ENCODE results near the gene USP19.

Gene USP19

DNA sequence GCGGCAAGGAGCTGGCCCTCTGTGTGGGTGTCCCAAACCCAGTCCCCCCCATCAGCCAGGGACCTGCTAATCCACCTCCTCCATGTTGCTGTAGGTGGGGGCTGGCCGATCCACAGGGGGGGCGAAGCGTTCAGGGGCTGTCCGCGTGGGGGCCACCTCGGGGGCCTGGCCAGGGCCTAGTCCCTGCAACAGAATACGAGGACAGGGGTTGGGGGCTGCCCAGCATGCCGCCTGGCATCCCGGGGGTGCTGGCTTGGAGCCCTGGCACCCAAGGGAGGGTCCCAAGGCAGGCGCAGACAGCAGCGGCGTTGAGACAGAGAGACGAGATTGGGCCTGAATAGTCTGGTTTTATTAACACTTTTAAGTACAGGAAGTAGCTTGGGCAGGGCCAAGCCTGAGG, 12.3 kb downstream of the USP19 start:
- Mint-ChIP-seq H3K9me3 (no peaks in the 10 kb centered on the region), H3K4me3 (no peak overlapping the region), H3K4me1 (peaks cover 24% of the 10 kb centered on the region), H3K27me3 (no peaks in the 10 kb centered on the region), H3K36me3 (ENCODE audit: insufficient read depth) (peaks cover 10% of the 10 kb centered on the region), H3K27ac (ENCODE audit: low read depth) (peak overlapping the region; percentile 49)
- ATAC-seq (replicated peaks; ENCODE audit: extremely low read depth, poor library complexity, severe bottlenecking) (no peak), DNase-seq (ENCODE audit: low spot score in 2 of 2) (no peak)

DNA sequence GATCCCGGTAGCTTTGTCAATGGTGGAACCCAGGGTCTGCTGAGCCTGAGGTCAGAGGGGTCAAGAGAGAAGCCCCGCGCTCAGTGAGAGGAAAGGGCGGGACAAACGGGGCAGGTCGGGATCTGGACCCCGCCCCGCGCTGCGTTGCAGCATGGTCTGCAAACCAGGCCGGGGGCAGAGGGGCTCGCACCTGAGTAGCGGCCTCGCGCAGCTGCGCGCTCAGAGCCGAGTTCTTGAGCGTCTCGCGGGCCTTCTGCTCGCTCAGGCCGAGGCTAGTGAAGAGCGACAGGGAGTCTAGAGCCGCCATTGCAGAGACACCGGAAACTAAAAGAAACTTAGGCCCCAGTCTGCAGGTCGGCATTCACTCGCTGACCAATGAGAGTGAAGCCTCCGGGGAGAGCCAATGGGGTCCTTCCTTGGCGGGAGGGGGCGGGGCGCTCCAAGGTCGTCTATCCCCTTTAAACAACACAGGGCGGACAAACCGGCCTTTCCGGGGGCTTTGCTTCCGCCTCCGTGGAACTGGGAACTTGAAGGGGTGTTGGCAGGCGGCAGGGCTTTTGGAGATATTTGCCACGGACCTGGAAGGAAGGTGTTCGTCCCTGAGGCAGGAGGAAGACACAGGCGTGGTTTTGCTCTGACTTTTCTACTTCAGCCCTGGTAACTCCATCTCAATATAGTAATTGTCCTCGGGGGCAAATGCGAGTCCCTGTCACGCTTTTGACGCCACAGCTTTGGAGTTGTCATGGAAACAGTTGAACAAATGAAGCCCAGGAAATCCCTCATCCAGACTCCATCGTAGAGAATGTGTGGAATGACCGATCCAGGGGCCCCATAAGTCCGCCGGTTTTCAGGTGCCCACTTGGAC, 16.0 kb downstream of the USP19 start, which contains the start of gene QARS1:
QARS1 (minus strand) TSS at position 331 of the 865 bp plus-strand sequence; CDS start at position 307, 24 bp downstream.
- peaks cover 24% of the 10 kb centered on the region for H3K36me3 Mint-ChIP-seq (ENCODE audit: insufficient read depth)
- peak within 1 kb of the TSS; percentile 98 for H3K27ac Mint-ChIP-seq (ENCODE audit: low read depth)

DNA sequence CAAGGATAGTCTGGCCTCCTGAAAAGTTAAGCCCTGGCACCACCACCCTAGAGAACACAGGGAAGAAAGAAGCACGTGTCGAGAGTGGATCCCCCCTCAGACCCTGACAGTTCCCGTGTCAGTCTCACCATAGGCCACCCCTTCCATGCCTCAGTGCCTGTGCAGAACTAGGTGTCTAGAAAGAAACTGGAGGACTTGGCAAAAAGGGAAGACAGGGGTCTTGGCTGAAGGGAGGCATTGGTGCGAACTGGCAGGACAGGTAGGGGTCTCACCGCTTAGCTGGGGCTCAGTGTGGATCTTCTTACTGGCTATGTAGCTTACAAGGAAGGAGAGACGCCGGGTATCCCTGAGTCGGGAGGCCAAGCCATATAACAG, 16.6 kb downstream of the USP19 start:
- peaks cover 26% of the 10 kb centered on the region for H3K36me3 Mint-ChIP-seq (ENCODE audit: insufficient read depth)
- no peak for DNase-seq (ENCODE audit: low spot score in 2 of 2)
- H3K4me1 Mint-ChIP-seq = peaks cover 36% of the 10 kb centered on the region
- H3K4me3 Mint-ChIP-seq = peak overlapping the region; percentile 98
- no peaks in the 10 kb centered on the region for H3K9me3 Mint-ChIP-seq
- peak overlapping the region; percentile 98 for H3K27ac Mint-ChIP-seq (ENCODE audit: low read depth)
- H3K27me3 Mint-ChIP-seq = no peaks in the 10 kb centered on the region
- ATAC-seq (replicated peaks; ENCODE audit: extremely low read depth, poor library complexity, severe bottlenecking) = no peak

More for the DNA sequence above, 16.0 kb downstream of the USP19 start, which contains the start of gene QARS1:
- Mint-ChIP-seq H3K4me1 (peaks cover 36% of the 10 kb centered on the region), H3K9me3 (no peaks in the 10 kb centered on the region), H3K27me3 (no peaks in the 10 kb centered on the region), H3K4me3 (peak within 1 kb of the TSS; percentile 98)
- peak; percentile 74 to 79 for DNase-seq (ENCODE audit: low spot score in 2 of 2)
- ATAC-seq (replicated peaks; ENCODE audit: extremely low read depth, poor library complexity, severe bottlenecking) = peak; percentile 99

DNA sequence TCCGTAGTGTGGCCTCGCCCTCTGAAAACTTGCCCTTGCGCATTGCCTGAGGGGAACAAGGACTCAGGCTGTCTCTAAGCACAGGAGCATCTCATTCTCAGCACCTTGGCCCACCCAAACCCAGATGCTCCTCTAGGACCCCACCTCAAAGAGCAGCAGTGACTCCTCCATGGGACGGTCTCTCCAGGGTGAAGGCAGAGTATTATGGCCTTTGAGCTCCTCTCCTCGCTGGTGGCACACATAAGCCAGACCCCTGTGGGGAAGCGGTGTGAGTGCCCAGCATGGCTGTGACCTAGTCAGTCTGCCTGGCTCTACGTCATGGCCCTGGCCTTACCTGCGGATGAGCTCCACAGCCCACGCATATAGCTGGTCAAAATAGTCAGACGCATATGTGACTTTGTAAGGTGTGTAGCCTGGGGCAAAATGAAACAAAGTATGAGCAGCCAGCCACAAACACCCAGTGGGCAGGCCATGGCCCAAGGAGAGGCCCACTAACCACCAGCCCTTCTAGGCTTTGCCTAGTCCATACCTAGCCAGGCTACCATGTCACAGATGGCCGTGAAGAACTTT, 20.5 kb downstream of the USP19 start:
- H3K36me3 Mint-ChIP-seq (ENCODE audit: insufficient read depth) = peaks cover 41% of the 10 kb centered on the region
- peaks cover 29% of the 10 kb centered on the region for H3K4me1 Mint-ChIP-seq
- H3K9me3 Mint-ChIP-seq = no peaks in the 10 kb centered on the region
- no peak for DNase-seq (ENCODE audit: low spot score in 2 of 2)
- H3K27me3 Mint-ChIP-seq = no peaks in the 10 kb centered on the region
- H3K27ac Mint-ChIP-seq (ENCODE audit: low read depth) = no peak overlapping the region
- H3K4me3 Mint-ChIP-seq = no peak overlapping the region
- no peak for ATAC-seq (replicated peaks; ENCODE audit: extremely low read depth, poor library complexity, severe bottlenecking)

DNA sequence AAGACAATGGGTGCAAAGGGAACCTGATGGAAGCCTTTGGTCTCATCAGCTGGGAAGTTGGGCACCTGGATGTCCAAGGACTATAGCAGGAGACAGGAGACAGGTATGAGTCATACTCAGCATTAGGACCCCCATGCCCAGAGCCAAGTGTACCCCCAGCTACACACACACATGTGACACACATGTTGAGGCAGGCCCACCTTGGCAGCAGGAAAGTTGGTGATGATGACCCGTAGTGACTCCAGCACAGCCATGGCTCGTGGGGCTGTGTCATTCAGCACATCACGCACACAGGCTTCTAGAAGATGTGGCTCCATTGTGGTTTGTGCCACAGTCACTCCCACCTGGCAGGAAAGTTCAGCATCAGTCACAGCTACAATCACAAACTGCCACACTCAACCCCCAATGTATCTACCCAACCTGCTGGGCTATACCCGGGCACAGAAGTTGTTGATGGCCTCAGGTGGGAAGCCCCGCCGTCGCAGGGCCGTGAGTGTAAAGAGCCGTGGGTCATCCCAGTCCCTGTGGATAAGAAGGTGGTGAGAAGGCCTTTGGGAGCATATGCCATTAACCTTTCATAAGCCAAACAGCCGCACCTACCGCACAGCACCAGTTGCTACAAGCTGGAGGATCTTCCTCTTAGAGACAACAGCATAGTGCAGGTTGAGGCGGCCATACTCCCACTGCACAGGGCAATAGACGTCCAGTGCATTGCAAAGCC, 21.6 kb downstream of the USP19 start:
- no peaks in the 10 kb centered on the region for H3K27me3 Mint-ChIP-seq
- peaks cover 45% of the 10 kb centered on the region for H3K36me3 Mint-ChIP-seq (ENCODE audit: insufficient read depth)
- no peak overlapping the region for H3K4me3 Mint-ChIP-seq
- no peak for ATAC-seq (replicated peaks; ENCODE audit: extremely low read depth, poor library complexity, severe bottlenecking)
- no peak for DNase-seq (ENCODE audit: low spot score in 2 of 2)
- H3K4me1 Mint-ChIP-seq = peaks cover 23% of the 10 kb centered on the region
- no peaks in the 10 kb centered on the region for H3K9me3 Mint-ChIP-seq
- no peak overlapping the region for H3K27ac Mint-ChIP-seq (ENCODE audit: low read depth)

DNA sequence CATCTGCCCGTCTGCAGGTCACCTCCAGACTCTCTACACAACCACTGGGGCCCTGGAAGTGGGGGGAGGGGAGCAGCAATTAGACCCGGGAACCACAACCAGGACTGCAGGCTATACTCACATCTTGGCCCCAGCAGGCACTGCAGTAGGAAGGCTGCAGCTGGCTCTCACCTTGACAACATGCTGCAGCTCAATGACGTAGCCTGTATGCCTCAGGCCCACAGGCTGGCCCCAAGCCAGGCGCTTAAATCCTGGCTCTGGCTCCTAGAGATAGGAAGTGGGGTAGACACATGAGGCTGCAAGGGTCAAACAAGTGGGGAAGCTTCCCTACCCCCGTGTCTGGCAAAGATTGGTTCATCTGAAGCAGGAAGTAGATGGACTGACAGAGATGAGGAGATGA, 22.2 kb downstream of the USP19 start:
- Mint-ChIP-seq H3K27ac (ENCODE audit: low read depth) (no peak overlapping the region), H3K27me3 (no peaks in the 10 kb centered on the region), H3K4me1 (peaks cover 16% of the 10 kb centered on the region), H3K36me3 (ENCODE audit: insufficient read depth) (peaks cover 48% of the 10 kb centered on the region), H3K4me3 (no peak overlapping the region), H3K9me3 (no peaks in the 10 kb centered on the region)
- no peak for ATAC-seq (replicated peaks; ENCODE audit: extremely low read depth, poor library complexity, severe bottlenecking)
- DNase-seq (ENCODE audit: low spot score in 2 of 2) = no peak

DNA sequence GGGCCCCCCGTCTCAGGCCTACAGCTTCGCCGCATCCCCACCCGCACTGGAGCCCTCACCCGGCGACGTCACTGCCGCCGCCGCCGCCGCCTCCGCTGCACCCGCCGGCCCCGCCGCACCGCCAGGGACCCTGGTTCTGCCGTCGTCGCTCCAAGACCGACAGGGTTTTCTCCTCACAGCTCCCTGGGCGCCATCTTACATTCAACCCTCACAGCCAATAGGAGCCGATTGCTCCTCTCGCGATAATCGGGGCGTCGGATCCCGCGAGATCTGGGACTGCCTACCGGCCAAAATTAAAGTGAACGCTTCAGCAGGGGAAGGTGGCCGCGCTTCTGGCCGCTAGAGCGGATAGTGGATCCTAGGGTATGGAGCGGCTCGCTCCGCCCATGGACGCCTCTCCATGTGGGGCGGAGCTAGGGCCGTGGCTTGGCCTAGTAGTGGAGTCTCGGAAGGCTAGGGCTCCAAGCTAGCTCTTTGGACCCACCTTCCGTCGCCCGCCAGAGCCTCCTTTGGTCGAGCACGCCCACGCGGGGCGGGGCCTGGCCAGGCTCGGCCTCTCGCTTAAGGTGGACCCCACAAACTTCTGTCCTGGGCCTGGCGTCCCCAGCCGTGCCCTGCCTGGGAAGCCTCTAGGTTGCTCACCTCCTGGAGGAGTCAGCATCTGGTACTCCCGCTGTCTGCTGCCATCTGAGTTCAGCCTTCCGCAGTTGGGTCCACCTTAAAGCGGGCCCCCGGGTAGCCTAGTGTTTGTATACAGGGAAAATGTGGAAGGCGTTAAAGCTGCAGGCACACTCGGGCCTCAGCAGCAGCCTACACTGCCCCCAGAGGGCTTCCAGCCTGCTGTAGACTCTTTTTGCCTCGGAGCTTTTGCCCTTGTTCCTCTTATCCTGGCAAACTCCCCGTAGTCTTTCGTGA, 26.5 kb downstream of the USP19 start, which contains the start of gene QRICH1:
QRICH1 (minus strand) TSS at position 219 of the 915 bp plus-strand sequence. CDS start 17,054 bp downstream, outside the sequence.
- ATAC-seq (replicated peaks; ENCODE audit: extremely low read depth, poor library complexity, severe bottlenecking) (peak; percentile 81), DNase-seq (ENCODE audit: low spot score in 2 of 2) (peak; percentile 93 to 95)
- Mint-ChIP-seq H3K4me3 (peak within 1 kb of the TSS; percentile 91), H3K4me1 (peaks cover 35% of the 10 kb centered on the region), H3K9me3 (no peaks in the 10 kb centered on the region), H3K27me3 (no peaks in the 10 kb centered on the region), H3K27ac (ENCODE audit: low read depth) (peak within 1 kb of the TSS; percentile 89), H3K36me3 (ENCODE audit: insufficient read depth) (peaks cover 38% of the 10 kb centered on the region)

DNA sequence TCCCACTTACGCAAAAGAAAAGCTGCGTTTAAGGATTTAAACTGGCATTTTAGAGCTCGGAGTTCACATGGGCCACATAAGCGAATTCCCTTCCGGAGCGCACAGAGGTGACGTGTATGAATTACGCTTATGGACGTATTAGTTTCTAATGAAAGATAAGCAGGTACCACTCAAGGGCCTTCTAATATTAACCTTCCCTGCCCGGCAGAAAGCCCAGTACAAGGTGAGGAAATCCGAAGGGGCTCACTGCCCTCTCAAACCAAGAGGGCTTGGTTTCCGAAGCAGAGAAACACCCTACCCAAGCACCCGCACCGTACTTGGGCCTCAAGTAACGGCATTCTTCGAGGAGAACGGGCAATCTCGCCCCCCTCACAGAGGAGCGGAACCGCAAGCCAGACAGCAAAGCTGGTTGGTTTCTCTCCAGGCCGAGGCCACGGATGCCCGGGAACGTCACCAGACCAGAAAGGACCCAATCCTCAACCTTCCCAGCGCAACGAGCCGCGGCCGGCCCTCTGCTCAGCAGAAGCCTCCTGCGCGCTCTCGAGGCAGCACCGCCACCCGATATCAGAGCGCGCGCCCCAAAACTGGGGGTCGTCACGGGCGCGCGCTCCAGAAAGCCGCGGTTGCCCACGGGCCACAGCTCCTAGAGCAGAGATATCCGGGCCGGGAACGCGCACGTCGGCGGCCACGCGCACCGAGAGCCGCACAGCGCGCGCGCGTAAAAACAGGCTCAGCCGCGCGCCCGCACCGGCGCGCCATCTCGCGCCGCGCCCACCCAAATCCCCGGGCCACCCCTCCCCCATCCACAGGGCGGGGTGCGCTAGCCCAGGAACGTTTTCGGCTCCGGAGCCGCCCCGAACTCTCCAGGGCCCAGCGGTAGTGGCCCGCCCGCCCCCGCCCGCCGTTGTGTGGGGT, 27.4 kb downstream of the USP19 start:
- peak; percentile 43 for ATAC-seq (replicated peaks; ENCODE audit: extremely low read depth, poor library complexity, severe bottlenecking)

DNA sequence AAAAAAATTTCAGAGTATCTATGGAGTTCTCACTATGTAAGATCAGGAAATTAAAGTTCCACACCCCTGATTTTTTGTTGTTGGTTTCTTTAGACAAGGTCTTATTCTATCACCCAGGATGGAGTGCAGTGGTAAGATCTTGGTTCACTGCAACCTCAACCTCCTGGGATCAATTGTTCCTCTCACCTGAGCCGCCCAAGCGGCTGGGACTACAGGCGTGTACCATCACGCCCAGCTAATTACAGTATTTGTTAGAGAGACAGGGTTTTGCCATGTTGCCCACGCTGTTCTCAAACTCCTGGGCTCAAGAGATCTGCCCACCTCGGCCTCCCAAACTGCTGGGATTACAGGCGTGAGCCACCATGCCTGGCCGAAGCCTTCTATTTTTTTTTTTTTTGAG, 39.2 kb downstream of the USP19 start:
- Mint-ChIP-seq H3K9me3 (no peaks in the 10 kb centered on the region), H3K4me1 (peaks cover 9% of the 10 kb centered on the region), H3K27me3 (no peaks in the 10 kb centered on the region), H3K36me3 (ENCODE audit: insufficient read depth) (peaks cover 36% of the 10 kb centered on the region), H3K27ac (ENCODE audit: low read depth) (no peak overlapping the region), H3K4me3 (no peak overlapping the region)
- DNase-seq (ENCODE audit: low spot score in 2 of 2) (no peak), ATAC-seq (replicated peaks; ENCODE audit: extremely low read depth, poor library complexity, severe bottlenecking) (no peak)

More for the DNA sequence above, 27.4 kb downstream of the USP19 start:
- Mint-ChIP-seq H3K27me3 (no peaks in the 10 kb centered on the region), H3K27ac (ENCODE audit: low read depth) (peak overlapping the region; percentile 89), H3K4me3 (peak overlapping the region; percentile 91), H3K36me3 (ENCODE audit: insufficient read depth) (peaks cover 43% of the 10 kb centered on the region), H3K4me1 (peaks cover 41% of the 10 kb centered on the region), H3K9me3 (no peaks in the 10 kb centered on the region)
- DNase-seq (ENCODE audit: low spot score in 2 of 2) = peak; percentile 75 to 78

DNA sequence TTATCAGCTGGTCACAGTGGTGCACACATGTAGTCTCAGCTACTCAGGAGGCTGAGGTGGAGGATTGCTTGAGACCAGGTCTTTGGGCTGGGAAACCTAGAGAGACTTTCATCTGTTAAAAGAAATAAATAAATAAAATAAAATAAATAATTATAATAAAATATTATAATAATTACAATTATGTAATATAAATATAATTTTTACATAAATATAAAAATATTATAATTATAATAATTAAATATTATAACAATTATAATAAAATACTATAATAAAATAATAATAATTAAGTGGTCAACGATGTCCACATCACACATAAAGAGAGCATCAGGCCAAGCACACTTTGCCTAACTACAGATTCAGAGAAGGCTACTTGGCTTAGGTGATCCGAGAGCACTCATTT, 41.4 kb downstream of the USP19 start:
- Mint-ChIP-seq H3K27me3 (no peaks in the 10 kb centered on the region), H3K4me1 (peaks cover 9% of the 10 kb centered on the region), H3K4me3 (no peak overlapping the region), H3K27ac (ENCODE audit: low read depth) (no peak overlapping the region), H3K9me3 (no peaks in the 10 kb centered on the region), H3K36me3 (ENCODE audit: insufficient read depth) (peaks cover 51% of the 10 kb centered on the region)
- no peak for DNase-seq (ENCODE audit: low spot score in 2 of 2)
- ATAC-seq (replicated peaks; ENCODE audit: extremely low read depth, poor library complexity, severe bottlenecking) = no peak

DNA sequence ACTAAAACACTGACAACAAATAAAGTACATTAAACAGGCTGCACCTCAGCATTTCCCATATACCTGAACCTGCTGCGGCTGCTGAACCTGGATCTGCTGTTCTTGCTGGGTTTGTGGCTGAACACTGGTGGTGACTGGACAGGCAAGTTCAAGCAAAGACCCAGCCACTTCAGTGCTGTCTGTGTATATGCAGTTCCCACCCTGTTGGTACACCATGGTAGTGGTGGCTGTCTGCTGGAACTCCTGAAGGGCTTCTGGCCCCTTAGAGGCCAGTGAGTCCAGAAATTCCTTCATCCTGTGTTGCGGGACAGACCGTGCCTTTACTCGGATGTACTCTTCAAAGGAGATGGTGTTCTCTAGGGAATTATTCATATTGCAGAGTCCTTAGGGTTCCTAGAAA, 44.0 kb downstream of the USP19 start:
- ATAC-seq (replicated peaks; ENCODE audit: extremely low read depth, poor library complexity, severe bottlenecking) = no peak
- Mint-ChIP-seq H3K36me3 (ENCODE audit: insufficient read depth) (peaks cover 73% of the 10 kb centered on the region), H3K4me3 (no peak overlapping the region), H3K4me1 (peaks cover 9% of the 10 kb centered on the region), H3K27me3 (no peaks in the 10 kb centered on the region), H3K9me3 (no peaks in the 10 kb centered on the region), H3K27ac (ENCODE audit: low read depth) (no peak overlapping the region)
- no peak for DNase-seq (ENCODE audit: low spot score in 2 of 2)
